HUDEP-2 (cell line): ENCODE data around the gene CFAP61.
"Not testable (repeated sequence)": the region's sequence is repeated elsewhere in the genome, so short reads cannot be mapped to it uniquely, and the experiment has no call there.

Experiments used
- DNase-seq, 76 experiments: peaks; one replicate each; lab custom pipeline; 2025; ENCODE audit not compliant: unreplicated experiment in 76 of 76; lab: John Stamatoyannopoulos, UW

Gene CFAP61

GRCh38 chr20:20205141-20205861, 153.0 kb downstream of the CFAP61 start:
- DNase-seq, result no peak

- DNase-seq, result no peak
Measured at GRCh38 chr20:20205862-20206236, 153.5 kb downstream of the CFAP61 start.

- DNase-seq, result no peak
Measured at GRCh38 chr20:20206788-20207187, 154.5 kb downstream of the CFAP61 start.

GRCh38 chr20:20207291-20207690, 155.0 kb downstream of the CFAP61 start:
- DNase-seq, result no peak

- no peak for DNase-seq
Measured at GRCh38 chr20:20207872-20208271, 155.5 kb downstream of the CFAP61 start.

GRCh38 chr20:20209684-20210083, 157.4 kb downstream of the CFAP61 start:
- no peak for DNase-seq

GRCh38 chr20:20210327-20210726, 158.0 kb downstream of the CFAP61 start:
- DNase-seq, result no peak

- DNase-seq, result no peak
Measured at GRCh38 chr20:20210943-20211273, 158.6 kb downstream of the CFAP61 start.

- DNase-seq, result no peak
Measured at GRCh38 chr20:20211274-20211987, 159.1 kb downstream of the CFAP61 start.

- DNase-seq, result no peak
Measured at GRCh38 chr20:20211988-20212518, 159.7 kb downstream of the CFAP61 start.

- DNase-seq, result no peak
Measured at GRCh38 chr20:20212675-20213096, 160.4 kb downstream of the CFAP61 start.

- no peak for DNase-seq
Measured at GRCh38 chr20:20213526-20214121, 161.3 kb downstream of the CFAP61 start.

GRCh38 chr20:20214757-20215275, 162.5 kb downstream of the CFAP61 start:
- no peak for DNase-seq

- DNase-seq, result no peak
Measured at GRCh38 chr20:20215976-20216727, 163.8 kb downstream of the CFAP61 start.

- no peak for DNase-seq
Measured at GRCh38 chr20:20216941-20217340, 164.6 kb downstream of the CFAP61 start.

- no peak for DNase-seq
Measured at GRCh38 chr20:20217621-20218020, 165.3 kb downstream of the CFAP61 start.

GRCh38 chr20:20218106-20218505, 165.8 kb downstream of the CFAP61 start:
- DNase-seq, result not testable (repeated sequence)

GRCh38 chr20:20219016-20219415, 166.7 kb downstream of the CFAP61 start:
- DNase-seq, result no peak

- DNase-seq, result no peak
Measured at GRCh38 chr20:20220134-20220533, 167.8 kb downstream of the CFAP61 start.

GRCh38 chr20:20223981-20224380, 171.6 kb downstream of the CFAP61 start:
- DNase-seq, result no peak

- DNase-seq, result no peak
Measured at GRCh38 chr20:20224806-20225205, 172.5 kb downstream of the CFAP61 start.
